ENCODE data around the gene SYNGR4.
A peak's percentile ranks its signal among the peaks of the same experiment; 100 is the strongest.
"Not testable (repeated sequence)": the region's sequence is repeated elsewhere in the genome, so short reads cannot be mapped to it uniquely, and the experiment has no call there.

Gene SYNGR4

DNA sequence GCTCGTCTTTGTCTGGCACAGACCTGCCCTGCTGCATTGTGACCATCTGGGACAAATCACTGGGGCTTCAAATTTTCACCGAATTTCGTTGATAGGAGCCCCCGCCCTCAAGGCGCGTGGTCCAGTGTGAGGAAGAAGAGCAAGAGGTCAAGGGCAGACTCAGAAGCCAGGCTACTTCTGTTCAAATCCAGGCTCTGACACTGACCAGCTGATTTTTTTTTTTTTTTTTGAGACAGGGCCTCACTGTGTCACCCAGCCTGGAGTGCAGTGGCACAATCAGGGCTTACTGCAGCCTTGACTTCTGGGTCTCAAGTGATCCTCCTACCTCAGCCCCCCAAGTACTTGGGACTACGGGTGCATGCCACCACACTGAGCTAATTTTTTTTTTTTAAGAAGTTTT, 7.2 kb downstream of the SYNGR4 start:
- DNase-seq (ENCODE audit: low spot score): no peak

- DNase-seq (ENCODE audit: low spot score): not testable (repeated sequence)
These were observed 7.6 kb downstream of the SYNGR4 start for GRCh38 chr19:48371771-48372170.

DNA sequence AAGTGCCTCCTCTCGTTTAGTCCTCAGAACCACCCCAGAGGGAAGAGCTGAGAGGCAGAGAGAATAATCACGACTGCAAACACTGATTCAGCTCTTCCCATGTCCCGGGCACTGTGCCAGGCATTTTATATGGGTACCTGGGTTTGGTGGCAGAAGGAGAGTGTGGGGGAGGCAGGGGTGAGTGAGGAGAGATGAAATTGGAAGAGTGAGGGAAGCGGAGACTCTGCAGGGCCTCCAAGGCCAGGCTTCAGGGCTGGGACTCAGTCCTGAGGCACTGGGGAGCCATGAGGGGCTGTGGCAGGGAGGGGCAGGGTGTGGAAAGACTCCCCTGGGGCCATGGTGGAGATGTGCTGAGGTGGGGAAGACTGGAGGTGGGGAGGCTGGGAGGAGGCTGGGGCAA, 8.7 kb downstream of the SYNGR4 start:
- no peak for DNase-seq (ENCODE audit: low spot score)

- DNase-seq (ENCODE audit: low spot score): no peak
These were observed 9.4 kb downstream of the SYNGR4 start for GRCh38 chr19:48373567-48373966.

GRCh38 chr19:48378194-48378570, 14.0 kb downstream of the SYNGR4 start:
- DNase-seq (ENCODE audit: low spot score): no peak

DNA sequence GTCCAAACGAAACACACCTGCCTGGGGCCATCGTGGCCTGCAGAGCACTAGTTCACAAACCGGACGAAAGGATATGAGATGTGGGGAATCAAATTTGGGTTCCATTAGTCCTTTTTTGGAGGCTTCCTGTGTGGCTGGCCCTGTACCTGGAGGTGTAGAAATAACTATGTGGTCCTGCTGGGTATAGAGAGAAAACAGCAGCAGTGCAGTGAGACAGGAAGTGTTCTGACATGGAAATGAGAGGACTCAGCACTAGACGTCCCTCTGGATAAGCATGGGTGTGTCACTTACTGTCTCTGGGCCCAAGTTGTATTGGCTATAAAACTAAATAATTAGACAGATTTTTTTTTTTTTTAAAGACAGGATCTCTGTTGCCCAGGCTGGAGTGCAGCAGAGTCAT, 14.9 kb downstream of the SYNGR4 start:
- no peak for DNase-seq (ENCODE audit: low spot score)

- DNase-seq (ENCODE audit: low spot score): no peak
These were observed 17.2 kb downstream of the SYNGR4 start for GRCh38 chr19:48381178-48381950.

GRCh38 chr19:48382286-48382685, 18.1 kb downstream of the SYNGR4 start:
- DNase-seq (ENCODE audit: low spot score): no peak

GRCh38 chr19:48385461-48386087, 21.4 kb downstream of the SYNGR4 start:
- DNase-seq (ENCODE audit: low spot score): no peak

- DNase-seq (ENCODE audit: low spot score): no peak
These were observed 22.8 kb downstream of the SYNGR4 start for GRCh38 chr19:48386981-48387380.

DNA sequence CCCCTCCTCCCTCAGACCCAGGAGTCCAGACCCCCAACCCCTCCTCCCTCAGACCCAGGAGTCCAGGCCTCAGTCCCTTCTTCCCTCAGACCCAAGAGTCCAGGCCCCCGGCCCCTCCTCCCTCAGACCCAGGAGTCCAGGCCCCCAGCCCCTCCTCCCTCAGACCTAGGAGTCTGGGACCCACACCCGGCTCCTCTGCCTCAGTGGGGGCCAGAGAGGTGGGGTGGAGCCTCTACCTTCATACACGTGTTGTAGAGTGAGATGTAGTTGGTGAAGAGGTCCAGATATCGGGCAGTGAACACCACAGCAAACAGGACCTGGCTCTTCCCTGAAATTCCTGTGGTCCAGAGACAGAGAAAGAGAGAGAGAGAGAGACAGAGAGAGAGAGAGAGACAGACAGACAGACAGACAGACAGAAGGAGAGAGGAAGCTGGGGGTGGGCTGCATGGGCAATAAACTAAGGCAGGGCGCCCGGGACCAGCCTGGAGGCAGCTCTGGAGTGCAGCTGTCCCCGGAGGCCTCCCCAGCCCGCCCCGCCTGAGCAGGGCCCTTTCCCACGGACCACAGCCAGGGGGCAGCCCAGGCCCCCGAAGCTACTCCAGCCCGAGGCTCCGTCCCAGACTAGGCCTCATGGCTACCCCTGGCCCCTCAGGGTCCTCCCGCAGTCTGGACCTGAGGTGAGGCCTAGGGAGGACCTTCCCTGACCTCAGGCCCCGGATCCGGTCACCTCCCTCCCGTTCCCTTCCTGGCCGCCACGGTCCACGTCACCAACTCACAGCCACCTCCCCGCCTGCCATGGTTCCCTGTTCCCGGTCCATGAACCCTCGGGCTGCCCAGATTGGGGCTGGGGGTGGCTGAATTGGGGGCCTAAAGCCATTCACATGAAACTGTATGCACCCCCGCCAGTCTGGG, 26.3 kb downstream of the SYNGR4 start:
- peak; percentile 61 for DNase-seq (ENCODE audit: low spot score)

- DNase-seq (ENCODE audit: low spot score): peak; percentile 68
These were observed 27.2 kb downstream of the SYNGR4 start, which contains the start of gene KDELR1 for GRCh38 chr19:48391100-48392005. KDELR1 (minus strand) TSS chr19:48391551; CDS start chr19:48391358, 193 bp downstream.

DNA sequence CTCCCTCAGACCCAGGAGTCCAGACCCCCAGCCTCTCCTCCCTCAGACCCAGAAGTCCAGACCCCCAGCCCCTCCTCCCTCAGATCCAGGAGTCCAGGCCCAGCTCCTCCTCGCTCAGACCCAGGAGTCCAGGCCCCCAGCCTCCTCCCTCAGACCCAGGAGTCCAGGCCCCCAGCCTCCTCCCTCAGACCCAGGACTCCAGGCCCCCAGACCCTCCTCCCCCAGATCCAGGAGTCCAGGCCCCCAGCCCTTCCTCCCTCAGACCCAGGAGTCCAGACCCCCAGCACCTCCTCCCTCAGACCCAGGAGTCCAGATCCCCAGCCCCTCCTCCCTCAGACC, 27.8 kb downstream of the SYNGR4 start:
- DNase-seq (ENCODE audit: low spot score): not testable (repeated sequence)

- no peak for DNase-seq (ENCODE audit: low spot score)
These were observed 28.8 kb downstream of the SYNGR4 start for GRCh38 chr19:48392860-48393558.

DNA sequence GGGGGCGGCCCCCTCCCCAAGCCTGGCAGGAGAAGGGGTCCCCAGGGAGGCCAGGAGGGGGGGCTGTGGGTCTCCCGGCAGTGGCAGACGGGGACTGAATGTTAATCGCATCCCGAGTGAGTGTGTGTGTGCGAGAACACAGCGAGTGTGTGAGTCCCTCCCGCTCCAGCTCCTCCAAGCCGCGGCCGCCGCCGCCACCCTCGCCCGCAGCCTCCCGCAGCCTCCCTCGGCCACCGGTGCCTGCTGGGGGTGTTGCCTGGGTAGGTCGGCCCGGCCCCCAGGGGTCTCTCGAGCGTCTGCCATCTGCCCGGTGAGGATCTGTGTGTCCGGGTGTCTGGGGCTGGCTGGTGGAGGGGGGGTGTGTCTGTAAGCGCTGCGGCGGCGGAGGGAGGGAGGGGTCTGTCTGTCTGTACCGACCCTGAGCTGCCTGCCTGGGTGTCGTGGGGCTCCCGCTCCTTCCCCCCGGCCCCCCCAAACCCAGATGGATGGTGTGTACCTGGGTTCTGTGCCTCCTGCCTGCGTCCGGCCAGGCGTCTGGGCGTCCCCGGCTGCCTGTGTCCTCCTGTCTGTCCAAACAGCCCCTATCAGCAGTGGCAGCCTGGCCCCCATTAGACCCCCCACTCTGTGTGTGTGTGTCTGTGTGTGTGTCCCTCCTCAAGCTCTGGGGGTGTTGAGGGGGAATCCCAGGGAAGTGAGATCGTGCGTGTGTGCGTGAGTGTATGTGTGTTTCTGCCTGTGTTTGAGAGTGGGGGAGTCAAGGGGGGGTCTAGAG, 29.6 kb downstream of the SYNGR4 start, which contains the start of gene GRIN2D:
GRIN2D (plus strand) TSS at position 110 of the 772 bp plus-strand sequence. CDS start 4,725 bp downstream, outside the sequence.
- no peak for DNase-seq (ENCODE audit: low spot score)

GRCh38 chr19:48394331-48395169, 30.4 kb downstream of the SYNGR4 start:
- DNase-seq (ENCODE audit: low spot score): no peak

- DNase-seq (ENCODE audit: low spot score): no peak
These were observed 30.9 kb downstream of the SYNGR4 start for GRCh38 chr19:48395170-48395455.

GRCh38 chr19:48395499-48395898, 31.3 kb downstream of the SYNGR4 start:
- DNase-seq (ENCODE audit: low spot score): no peak
